Esophagus mucosa (tissue), 1 donor: ENCODE measurements around the gene ARL15. TPM values are rescaled to one million over a fixed set of nuclear protein-coding genes. Genes with fewer than 3 reads are reported as not detected.
A peak's percentile ranks its signal among the peaks of the same experiment; 100 is the strongest.
"Not testable (repeated sequence)": the region's sequence is repeated elsewhere in the genome, so short reads cannot be mapped to it uniquely, and the experiment has no call there.

Source experiments
- ATAC-seq: fragments of 200-7000 bp; cut with Tn5 transposase; one replicate; pipeline ENCODE4 v1.9.1; 2020
- total RNA-seq: library from RNA; stranded (reverse); gene quantifications from one replicate; pipeline ENCODE4 v1.2.4, GENCODE V29; 2023
- donor health status: DM: yes; HTN: yes; CAD: no.

The ARL15 gene
- total RNA-seq, 1 donor from 2014 or later = 10.1 TPM

DNA sequence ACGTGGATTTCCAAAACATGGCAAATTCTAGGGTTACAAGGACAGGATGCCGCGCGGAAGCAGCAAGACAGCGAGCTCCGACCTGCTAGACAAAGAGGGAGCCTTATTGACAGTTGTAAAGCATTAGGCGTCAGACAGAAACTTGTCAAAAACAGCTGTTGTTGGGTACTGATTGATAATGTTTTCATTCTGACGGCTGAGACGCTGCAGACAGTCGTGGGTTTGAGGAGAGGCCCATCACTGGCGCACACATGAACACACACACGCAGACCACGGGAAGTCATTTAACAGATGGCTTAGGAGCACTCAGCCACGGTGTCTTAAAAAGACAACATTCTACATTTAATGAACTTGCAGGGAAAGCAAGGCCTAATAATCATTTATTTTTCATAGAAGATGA lies 426.0 kb downstream of the ARL15 start:
- no peak for ATAC-seq

DNA sequence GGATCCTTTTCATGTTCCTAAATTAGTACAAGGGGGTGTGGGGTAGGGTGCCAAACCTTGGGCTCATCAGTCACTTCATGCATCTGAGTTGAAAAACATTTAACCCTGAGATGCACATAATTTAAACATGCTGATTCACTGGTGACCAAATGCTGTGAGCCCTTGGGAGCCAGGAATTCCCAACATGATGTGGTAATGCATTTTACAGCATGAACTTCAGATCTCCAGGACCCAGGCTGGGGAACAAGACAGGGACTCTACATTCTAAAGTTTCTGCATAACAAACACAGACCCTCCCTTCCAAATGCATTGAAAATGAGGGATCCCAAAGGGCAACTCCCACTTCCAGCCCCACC lies 427.7 kb downstream of the ARL15 start:
- no peak for ATAC-seq

DNA sequence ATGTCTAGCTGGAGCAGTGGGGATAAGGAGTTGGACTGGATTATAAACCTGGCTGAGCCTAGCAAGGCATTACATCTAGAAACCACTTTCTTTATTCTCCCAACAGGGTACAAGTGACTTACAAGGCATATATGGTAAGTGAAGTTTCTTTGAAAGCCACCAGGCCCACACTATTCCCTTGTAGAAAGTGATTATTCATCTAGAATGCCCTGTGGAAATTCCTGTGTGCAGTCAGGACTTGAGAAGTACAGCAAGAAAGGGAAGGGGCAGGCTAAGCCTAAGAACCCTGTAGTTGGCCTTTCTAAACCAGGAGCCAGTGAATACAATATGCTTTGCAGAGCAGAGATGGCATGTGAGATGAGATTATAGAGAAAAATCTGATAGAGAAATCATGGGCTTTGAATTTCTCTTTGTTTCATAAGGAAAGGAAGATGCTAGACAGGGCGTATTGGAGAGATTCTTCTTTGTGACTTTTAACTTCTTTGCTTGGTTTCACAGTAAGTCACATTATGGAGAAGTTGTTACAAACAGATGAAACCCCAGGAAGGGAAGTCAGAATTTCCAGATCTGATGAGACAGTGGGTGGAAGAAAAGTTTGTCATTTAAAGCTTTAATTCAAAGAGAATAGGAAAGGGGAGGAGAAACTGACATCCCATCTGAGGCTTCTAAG lies 428.2 kb downstream of the ARL15 start:
- ATAC-seq = no peak

DNA sequence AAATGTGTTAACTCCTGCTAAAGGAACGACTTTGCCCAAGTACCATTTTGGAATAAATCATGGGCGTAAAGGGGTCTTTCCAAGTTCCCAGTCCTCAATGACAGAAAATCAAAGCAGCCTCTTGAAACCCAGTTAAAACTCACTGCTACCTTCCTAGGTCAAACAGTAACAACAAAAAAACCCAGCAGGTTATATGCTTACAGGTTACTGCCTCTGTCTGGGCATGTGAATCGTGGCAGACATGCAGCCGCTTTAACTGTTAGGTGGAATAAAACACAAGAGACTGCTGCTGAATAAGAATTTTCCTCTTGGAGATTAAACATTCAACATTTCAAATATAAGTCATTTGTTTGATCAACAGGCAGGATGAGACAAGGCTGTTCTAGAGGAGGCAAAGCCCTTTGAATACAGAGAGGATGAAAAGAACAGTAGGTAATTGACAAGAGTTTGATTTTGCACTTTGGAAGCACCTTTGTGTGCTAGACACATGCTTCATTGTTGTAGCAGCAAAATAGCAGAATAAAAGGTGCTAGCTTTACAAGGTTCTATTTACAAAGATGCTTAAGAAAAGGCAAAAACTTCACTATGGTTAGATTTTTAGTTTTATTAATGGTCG lies 430.6 kb downstream of the ARL15 start:
- ATAC-seq = no peak

DNA sequence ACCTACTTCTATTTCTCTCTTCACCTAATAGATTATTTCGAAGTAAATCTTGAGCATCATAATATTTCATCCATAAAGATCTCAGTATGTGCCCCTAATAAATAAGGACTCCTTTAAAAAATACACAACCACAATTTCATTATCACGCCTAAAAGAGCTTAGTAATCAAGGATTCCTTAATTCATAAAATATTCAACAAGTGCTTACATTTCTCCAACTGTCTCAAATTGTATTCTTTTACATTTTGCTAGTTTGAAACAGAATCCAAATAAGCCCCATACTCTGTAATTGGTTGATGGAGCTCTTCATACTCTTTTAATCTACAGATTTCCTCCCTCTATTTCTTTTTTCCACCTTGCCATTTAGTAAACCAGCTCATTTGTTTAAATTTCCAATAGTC lies 432.4 kb downstream of the ARL15 start:
- ATAC-seq = no peak

DNA sequence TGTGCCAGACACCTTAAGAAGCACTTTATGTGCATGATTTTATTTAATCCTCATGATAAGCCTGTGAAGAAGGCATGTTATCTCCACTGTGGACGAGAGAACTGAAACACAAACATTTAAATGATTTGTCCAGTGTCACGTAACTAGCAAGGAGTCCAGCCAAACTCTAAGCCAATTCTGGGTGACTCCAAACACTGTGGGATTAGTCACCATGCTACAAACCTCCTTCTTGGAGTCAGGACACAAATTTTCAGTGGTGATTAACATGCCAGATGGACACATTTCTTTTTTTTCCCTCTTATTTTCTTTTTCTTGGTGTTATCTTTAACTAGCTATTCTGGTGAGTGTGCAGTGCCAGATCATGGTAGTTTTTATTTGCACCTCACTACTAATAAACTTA lies 433.1 kb downstream of the ARL15 start:
- no peak for ATAC-seq

DNA sequence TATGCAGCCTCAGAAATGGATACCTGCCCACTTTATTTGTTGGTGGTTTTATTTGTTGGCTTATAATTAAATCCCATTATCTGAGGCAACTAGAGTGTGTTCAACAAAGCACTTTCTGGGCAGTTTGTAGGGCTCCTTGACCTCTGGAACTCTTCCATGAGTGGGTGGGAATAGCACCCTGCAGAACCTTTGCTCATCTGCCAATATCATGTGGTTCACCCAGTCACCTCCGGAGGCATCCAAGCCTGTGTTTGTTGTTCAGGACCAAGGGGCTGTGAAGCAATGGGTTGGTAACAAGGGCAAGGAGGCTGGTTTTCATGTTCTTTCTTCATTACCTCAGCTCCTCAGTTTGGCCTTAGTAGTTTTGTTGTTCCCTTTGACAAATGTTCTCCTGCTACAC lies 436.0 kb downstream of the ARL15 start:
- no peak for ATAC-seq

DNA sequence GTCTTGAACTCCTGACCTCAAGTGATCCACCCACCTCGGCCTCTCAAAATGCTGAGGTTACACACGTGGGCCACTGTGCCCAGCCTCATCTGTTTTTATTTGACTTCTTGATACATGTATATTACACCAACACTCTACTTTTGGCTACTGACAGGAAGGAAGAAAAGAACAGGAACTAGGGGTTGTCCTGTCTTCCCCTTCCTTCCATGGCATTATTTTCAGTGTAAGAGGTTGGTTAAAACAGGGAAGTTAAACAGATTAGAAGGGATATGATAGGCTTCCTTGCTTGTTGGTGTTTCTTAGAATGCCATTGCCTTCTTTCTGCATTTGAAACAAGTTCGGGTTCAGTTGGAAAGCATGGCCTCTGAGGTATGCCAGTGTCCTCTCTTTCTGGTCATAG lies 437.1 kb downstream of the ARL15 start:
- ATAC-seq = no peak

DNA sequence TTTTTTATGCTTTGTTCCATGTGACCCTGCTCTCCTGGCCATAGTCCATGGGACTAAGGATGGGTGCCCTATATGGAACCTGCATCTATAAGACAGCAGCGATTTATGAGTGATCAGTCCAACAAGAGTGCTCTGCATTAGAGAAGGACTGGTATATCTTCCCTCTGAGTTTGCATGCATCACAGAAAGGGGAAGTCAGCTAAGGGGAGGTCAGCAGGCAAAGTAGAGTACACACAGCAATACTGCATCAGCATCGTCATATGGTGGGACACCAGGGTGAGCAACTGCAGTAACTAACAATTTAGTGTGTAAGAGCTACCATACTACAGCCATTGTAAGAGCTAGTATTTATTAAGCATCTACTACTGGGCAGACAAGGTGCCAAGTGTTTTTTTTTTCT lies 438.6 kb downstream of the ARL15 start:
- ATAC-seq = no peak

DNA sequence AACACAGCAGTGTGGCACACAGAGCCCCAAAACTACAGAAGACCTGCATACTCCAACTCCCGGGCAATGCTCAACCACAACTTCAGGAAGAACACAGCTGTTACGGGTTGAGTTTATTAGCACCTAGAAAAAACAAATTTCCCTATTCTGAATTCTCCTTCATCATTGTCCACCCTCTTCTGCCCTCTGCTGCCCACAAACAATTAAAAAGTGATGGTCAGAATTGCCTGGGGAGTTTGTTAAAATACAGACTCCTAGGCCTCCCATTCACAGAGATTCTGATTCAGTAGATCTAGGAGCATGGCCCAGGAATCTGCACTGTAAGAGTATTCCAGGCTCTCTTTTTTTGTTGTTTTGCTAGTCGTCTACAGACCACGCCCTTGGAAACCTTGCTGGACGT lies 439.3 kb downstream of the ARL15 start:
- ATAC-seq = no peak

DNA sequence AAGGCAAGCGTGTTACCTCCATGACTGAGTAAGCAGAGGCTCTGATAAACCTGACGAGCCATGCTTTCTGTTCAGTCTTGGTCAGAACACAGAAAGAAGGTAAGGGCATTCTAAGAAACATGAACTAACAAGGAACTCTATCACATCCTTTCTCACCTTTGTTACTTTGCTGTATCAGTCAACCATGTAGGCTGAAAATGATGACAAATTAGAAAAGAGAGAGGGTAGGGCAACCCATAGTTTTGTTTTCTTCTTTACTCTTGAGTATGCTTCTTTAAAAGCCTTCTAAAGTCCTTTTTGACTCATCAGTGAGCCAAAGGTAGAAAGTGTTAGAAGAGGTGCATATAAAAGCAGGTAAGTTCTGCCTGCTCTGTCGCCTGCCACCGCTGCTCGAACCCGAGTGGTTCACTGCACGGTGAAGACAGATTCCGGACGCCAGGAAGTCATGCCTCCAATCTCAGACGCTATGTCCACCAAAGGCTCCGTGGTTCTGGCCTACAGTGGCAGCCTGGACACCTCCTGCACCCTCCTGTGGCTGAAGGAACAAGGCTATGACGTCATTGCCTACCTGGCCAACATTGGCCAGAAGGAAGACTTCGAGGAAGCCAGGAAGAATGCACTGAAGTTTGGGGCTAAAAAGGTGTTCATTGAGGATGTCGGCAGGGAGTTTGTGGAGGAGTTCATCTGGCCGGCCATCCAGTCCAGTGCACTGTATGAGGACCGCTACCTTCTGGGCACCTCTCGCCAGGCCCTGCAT lies 451.5 kb downstream of the ARL15 start:
- ATAC-seq = no peak

DNA sequence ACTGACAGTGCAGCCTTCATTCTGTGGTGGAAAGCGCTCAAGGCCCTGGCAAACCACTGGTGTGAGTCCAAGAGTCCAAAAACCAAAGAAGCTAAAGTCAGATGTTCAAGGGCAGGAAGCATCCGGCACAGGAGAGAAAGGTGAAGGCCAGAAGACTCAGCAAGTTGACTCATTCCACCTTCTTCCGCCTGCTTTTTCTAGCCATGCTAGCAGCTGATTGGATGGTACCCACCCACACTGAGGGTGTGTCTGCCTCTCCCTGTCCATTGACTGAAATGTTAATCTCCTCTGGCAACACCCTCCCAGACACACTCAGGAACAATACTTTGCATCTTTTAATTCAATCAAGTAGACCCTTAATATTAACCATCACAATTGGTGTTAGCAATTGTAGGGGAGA lies 453.9 kb downstream of the ARL15 start:
- peak; percentile 79 for ATAC-seq

DNA sequence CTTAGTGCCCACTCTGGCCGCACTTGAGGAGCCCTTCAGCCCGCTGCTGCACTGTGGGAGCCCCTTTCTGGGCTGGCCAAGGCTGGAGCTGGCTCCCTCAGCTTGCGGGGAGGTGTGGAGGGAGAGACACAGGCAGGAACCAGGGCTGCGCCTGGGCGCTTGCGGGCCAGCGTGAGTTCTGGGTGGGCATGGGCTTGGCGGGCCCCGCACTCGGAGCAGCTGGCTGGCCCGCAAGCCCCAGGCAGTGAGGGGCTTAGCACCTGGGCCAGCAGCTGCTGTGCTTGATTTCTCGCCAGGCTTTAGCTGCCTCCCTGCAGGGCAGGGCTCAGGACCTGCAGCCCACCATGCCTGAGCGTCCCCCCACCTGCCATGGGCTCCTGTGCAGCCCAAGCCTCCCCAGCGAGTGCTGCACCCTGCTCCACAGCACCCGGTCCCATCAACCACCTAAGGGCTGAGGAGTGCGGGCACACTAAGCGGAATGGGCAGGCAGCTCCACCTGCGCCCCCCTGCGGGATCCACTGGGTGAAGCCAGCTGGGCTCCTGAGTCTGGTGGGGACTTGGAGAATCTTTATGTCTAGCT lies 473.4 kb downstream of the ARL15 start:
- ATAC-seq = not testable (repeated sequence)

DNA sequence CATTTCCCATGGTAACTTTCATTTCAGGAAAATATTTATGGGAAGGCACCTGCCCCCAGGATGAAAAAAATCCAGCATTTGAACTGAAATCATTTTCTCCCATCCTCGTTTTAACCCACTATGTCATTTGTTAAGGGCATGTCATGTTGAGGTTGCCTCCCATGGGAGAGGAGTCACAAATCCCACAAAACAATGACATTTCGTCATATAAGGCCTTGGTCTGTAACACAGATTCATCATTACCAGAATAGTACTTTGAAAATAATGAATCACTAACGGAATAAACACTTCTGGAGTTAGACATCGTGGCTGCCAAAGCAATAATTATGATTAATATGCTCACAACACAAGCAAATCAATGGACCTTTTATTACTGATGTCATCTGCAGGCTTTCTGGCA lies 475.9 kb downstream of the ARL15 start:
- ATAC-seq = peak; percentile 79

Other genes with a start within 250 kb of the ARL15 start
- gene HSPB3, start 145.1 kb upstream of the ARL15 start, total RNA-seq = not detected
- 16.2 TPM for gene SNX18, start 207.2 kb upstream of the ARL15 start, total RNA-seq